ENCODE results near the gene SRP68. TPM values are rescaled to one million over a fixed set of nuclear protein-coding genes. Genes with fewer than 3 reads are reported as not detected.

Gene SRP68
- total RNA-seq (23.6 and 34.0 TPM in 2 replicates), polyA plus RNA-seq (68.6 and 81.5 TPM in 2 replicates), polyA minus RNA-seq (ENCODE audit: low replicate concordance) (52.1 and 88.8 TPM in 2 replicates)
- polyA plus RNA-seq (2012): 65.3 and 82.5 TPM in 2 replicates

- Histone ChIP-seq H3K9ac (ENCODE audit: insufficient read depth, low read length) (peak within 1 kb of the TSS; percentile 55), H4K20me1 (ENCODE audit: control insufficient read depth, extremely low read depth, insufficient read depth, low read length) (no peaks in the 10 kb centered on the region), H3K27me3 (ENCODE audit: control insufficient read depth, insufficient read depth, low read length) (peaks cover 35% of the 10 kb centered on the region), H3K27ac (ENCODE audit: insufficient read depth, low read length) (peak within 1 kb of the TSS; percentile 68), H3K4me3 (replicated peaks in 1 of 4; ENCODE audit: control extremely low read depth in 1 of 4, insufficient read depth in 1 of 4, low read depth in 3 of 4, low read length in 4 of 4) (peak within 1 kb of the TSS; percentile 61 to 95 (median 72)), H3K4me2 (ENCODE audit: extremely low read depth, insufficient read depth, low read length) (peak within 1 kb of the TSS; percentile 99), H3K36me3 (ENCODE audit: control insufficient read depth, insufficient read depth, low read length) (peaks cover 2% of the 10 kb centered on the region), H3K79me2 (ENCODE audit: control insufficient read depth, insufficient read depth, low read length) (peaks cover 33% of the 10 kb centered on the region), H2AFZ (ENCODE audit: low read length) (peak within 1 kb of the TSS; percentile 99), H3K9me3 (ENCODE audit: control insufficient read depth, insufficient read depth, low read depth, low read length) (no peaks in the 10 kb centered on the region), H3K4me1 (ENCODE audit: control insufficient read depth, extremely low read depth, insufficient read depth, low read length) (no peaks in the 10 kb centered on the region)
- DNase-seq (ENCODE audit: low read depth in 2 of 2): peak; percentile 90 to 93
- no peak for TF ChIP-seq EZH2 (IDR thresholded peaks at IDR 0.05; ENCODE audit: low read length, missing control alignments)
- TF ChIP-seq, protein P1, sequence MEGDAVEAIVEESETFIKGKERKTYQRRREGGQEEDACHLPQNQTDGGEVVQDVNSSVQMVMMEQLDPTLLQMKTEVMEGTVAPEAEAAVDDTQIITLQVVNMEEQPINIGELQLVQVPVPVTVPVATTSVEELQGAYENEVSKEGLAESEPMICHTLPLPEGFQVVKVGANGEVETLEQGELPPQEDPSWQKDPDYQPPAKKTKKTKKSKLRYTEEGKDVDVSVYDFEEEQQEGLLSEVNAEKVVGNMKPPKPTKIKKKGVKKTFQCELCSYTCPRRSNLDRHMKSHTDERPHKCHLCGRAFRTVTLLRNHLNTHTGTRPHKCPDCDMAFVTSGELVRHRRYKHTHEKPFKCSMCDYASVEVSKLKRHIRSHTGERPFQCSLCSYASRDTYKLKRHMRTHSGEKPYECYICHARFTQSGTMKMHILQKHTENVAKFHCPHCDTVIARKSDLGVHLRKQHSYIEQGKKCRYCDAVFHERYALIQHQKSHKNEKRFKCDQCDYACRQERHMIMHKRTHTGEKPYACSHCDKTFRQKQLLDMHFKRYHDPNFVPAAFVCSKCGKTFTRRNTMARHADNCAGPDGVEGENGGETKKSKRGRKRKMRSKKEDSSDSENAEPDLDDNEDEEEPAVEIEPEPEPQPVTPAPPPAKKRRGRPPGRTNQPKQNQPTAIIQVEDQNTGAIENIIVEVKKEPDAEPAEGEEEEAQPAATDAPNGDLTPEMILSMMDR (conservative IDR thresholded peaks at IDR 0.05 in 1 of 2, IDR thresholded peaks at IDR 0.05 in 1 of 2; ENCODE audit: low read depth in 1 of 2, low read length in 2 of 2): no peak
Measured at GRCh38 chr17:76072148-76072858, at the start of gene SRP68. Gene SRP68 (minus strand): TSS chr17:76072517. CDS start chr17:76072491, 26 bp downstream.

GRCh38 chr17:76121932-76122430 is 49.7 kb upstream of the SRP68 start:
- TF ChIP-seq, protein P1 (conservative IDR thresholded peaks at IDR 0.05 in 1 of 2, IDR thresholded peaks at IDR 0.05 in 1 of 2; ENCODE audit: low read depth in 1 of 2, low read length in 2 of 2): no peak
- TF ChIP-seq EZH2 (IDR thresholded peaks at IDR 0.05; ENCODE audit: low read length, missing control alignments): no peak
- Histone ChIP-seq H3K4me3 (replicated peaks in 1 of 4; ENCODE audit: control extremely low read depth in 1 of 4, insufficient read depth in 1 of 4, low read depth in 3 of 4, low read length in 4 of 4) (peak overlapping the region in 1 of 4 experiments; percentile 14), H3K36me3 (ENCODE audit: control insufficient read depth, insufficient read depth, low read length) (no peaks in the 10 kb centered on the region), H3K4me2 (ENCODE audit: extremely low read depth, insufficient read depth, low read length) (peak overlapping the region; percentile 25), H3K9me3 (ENCODE audit: control insufficient read depth, insufficient read depth, low read depth, low read length) (no peaks in the 10 kb centered on the region), H3K27me3 (ENCODE audit: control insufficient read depth, insufficient read depth, low read length) (peaks cover 5% of the 10 kb centered on the region), H3K9ac (ENCODE audit: insufficient read depth, low read length) (no peak overlapping the region), H3K27ac (ENCODE audit: insufficient read depth, low read length) (no peak overlapping the region), H3K4me1 (ENCODE audit: control insufficient read depth, extremely low read depth, insufficient read depth, low read length) (no peaks in the 10 kb centered on the region), H4K20me1 (ENCODE audit: control insufficient read depth, extremely low read depth, insufficient read depth, low read length) (no peaks in the 10 kb centered on the region), H2AFZ (ENCODE audit: low read length) (peak overlapping the region; percentile 59), H3K79me2 (ENCODE audit: control insufficient read depth, insufficient read depth, low read length) (no peaks in the 10 kb centered on the region)
- peak in 1 of 2 donors; percentile 39 for DNase-seq (ENCODE audit: low read depth in 2 of 2)

- DNase-seq (ENCODE audit: low read depth in 2 of 2): no peak
- no peak overlapping the region for H2AFZ ChIP-seq (ENCODE audit: low read length)
Measured at GRCh38 chr17:76120658-76121008, 48.3 kb upstream of the SRP68 start.

More at GRCh38 chr17:76120658-76121008, 48.3 kb upstream of the SRP68 start:
- Histone ChIP-seq H4K20me1 (ENCODE audit: control insufficient read depth, extremely low read depth, insufficient read depth, low read length) (no peaks in the 10 kb centered on the region), H3K4me3 (replicated peaks in 1 of 4; ENCODE audit: control extremely low read depth in 1 of 4, insufficient read depth in 1 of 4, low read depth in 3 of 4, low read length in 4 of 4) (no peak overlapping the region), H3K79me2 (ENCODE audit: control insufficient read depth, insufficient read depth, low read length) (no peaks in the 10 kb centered on the region), H3K9me3 (ENCODE audit: control insufficient read depth, insufficient read depth, low read depth, low read length) (no peaks in the 10 kb centered on the region), H3K27me3 (ENCODE audit: control insufficient read depth, insufficient read depth, low read length) (peaks cover 5% of the 10 kb centered on the region), H3K9ac (ENCODE audit: insufficient read depth, low read length) (no peak overlapping the region), H3K27ac (ENCODE audit: insufficient read depth, low read length) (no peak overlapping the region), H3K4me1 (ENCODE audit: control insufficient read depth, extremely low read depth, insufficient read depth, low read length) (no peaks in the 10 kb centered on the region), H3K4me2 (ENCODE audit: extremely low read depth, insufficient read depth, low read length) (no peak overlapping the region), H3K36me3 (ENCODE audit: control insufficient read depth, insufficient read depth, low read length) (no peaks in the 10 kb centered on the region)
- TF ChIP-seq, protein P1 (conservative IDR thresholded peaks at IDR 0.05 in 1 of 2, IDR thresholded peaks at IDR 0.05 in 1 of 2; ENCODE audit: low read depth in 1 of 2, low read length in 2 of 2): no peak
- TF ChIP-seq EZH2 (IDR thresholded peaks at IDR 0.05; ENCODE audit: low read length, missing control alignments): no peak
